Colonic mucosa (tissue), 4 donors: ENCODE results near the gene TACSTD2. TPM values are rescaled to one million over a fixed set of nuclear protein-coding genes. Genes with fewer than 3 reads are reported as not detected.
"Not testable (repeated sequence)": the region's sequence is repeated elsewhere in the genome, so short reads cannot be mapped to it uniquely, and the experiment has no call there.

Experiments used
- DNase-seq: peaks from one replicate; pipeline ENCODE4 v3.0.0-alpha.2; 2020
- H3K27ac ChIP-seq: fragments of 200-600 bp; one replicate; pipeline ENCODE4 v1.8.0; 2021
- H3K27me3 ChIP-seq: fragments of 200-600 bp; one replicate; pipeline ENCODE4 v1.8.0; 2021
- H3K36me3 ChIP-seq: fragments of 200-600 bp; one replicate; pipeline ENCODE4 v1.8.0; 2021
- H3K4me1 ChIP-seq: fragments of 200-600 bp; one replicate; pipeline ENCODE4 v1.8.0; 2021; ENCODE audit warnings: mild to moderate bottlenecking
- H3K4me3 ChIP-seq: fragments of 200-600 bp; one replicate; pipeline ENCODE4 v1.8.0; 2021
- H3K9ac ChIP-seq, 2 donors: one replicate each; pipeline ENCODE4 v1.7.0; 2013; ENCODE audit warnings: control low read depth in 2 of 2, low read depth in 2 of 2, low read length in 2 of 2
- H3K9me3 ChIP-seq: fragments of 200-600 bp; one replicate; pipeline ENCODE4 v1.8.0; 2021
- intact Hi-C: fragments of 100-400 bp; cut with DNase I; formaldehyde crosslinking; loops from one replicate; pipeline ENCODE4 v1.14.1; 2022
- total RNA-seq, 2 donors: library from RNA; stranded (reverse); fragmentation: NEBNext Ultra II Directional in 1 of 2; extraction: Animal tissue kit (Norgen Biotek cat#: 25700) in 1 of 2; gene quantifications; one replicate each; pipeline ENCODE4 v1.2.1, GENCODE V29; 2021
- TF ChIP-seq, protein P1 (sequence below): fragments of 200-600 bp; IDR thresholded peaks from one replicate; pipeline ENCODE4 v1.8.0; 2022; ENCODE audit warnings: antibody characterized with exemption, mild to moderate bottlenecking
- donor health status: healthy.
- donor health status: DM: no; HTN: no; CAD: no.
- donor health status: DM: no; HTN: no; CAD: no.

Gene TACSTD2
- total RNA-seq, 2 donors from 2014 or later = 0.52 to 1.2 TPM

GRCh38 chr1:58568271-58568860 is 8.7 kb downstream of the TACSTD2 start:
- Histone ChIP-seq H3K9me3 (no peaks in the 10 kb centered on the region), H3K27me3 (no peaks in the 10 kb centered on the region), H3K4me1 (no peaks in the 10 kb centered on the region), H3K27ac (no peak overlapping the region), H3K4me3 (no peak overlapping the region), H3K9ac (no peak overlapping the region), H3K36me3 (no peaks in the 10 kb centered on the region)
- TF ChIP-seq, protein P1, sequence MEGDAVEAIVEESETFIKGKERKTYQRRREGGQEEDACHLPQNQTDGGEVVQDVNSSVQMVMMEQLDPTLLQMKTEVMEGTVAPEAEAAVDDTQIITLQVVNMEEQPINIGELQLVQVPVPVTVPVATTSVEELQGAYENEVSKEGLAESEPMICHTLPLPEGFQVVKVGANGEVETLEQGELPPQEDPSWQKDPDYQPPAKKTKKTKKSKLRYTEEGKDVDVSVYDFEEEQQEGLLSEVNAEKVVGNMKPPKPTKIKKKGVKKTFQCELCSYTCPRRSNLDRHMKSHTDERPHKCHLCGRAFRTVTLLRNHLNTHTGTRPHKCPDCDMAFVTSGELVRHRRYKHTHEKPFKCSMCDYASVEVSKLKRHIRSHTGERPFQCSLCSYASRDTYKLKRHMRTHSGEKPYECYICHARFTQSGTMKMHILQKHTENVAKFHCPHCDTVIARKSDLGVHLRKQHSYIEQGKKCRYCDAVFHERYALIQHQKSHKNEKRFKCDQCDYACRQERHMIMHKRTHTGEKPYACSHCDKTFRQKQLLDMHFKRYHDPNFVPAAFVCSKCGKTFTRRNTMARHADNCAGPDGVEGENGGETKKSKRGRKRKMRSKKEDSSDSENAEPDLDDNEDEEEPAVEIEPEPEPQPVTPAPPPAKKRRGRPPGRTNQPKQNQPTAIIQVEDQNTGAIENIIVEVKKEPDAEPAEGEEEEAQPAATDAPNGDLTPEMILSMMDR = no peak
- no peak for DNase-seq
- intact Hi-C loops = no loop called here

GRCh38 chr1:58566339-58566738 is 10.7 kb downstream of the TACSTD2 start:
- Histone ChIP-seq H3K4me1 (no peaks in the 10 kb centered on the region), H3K27me3 (no peaks in the 10 kb centered on the region), H3K36me3 (no peaks in the 10 kb centered on the region), H3K27ac (no peak overlapping the region), H3K4me3 (no peak overlapping the region), H3K9me3 (no peaks in the 10 kb centered on the region), H3K9ac (no peak overlapping the region)
- no peak for DNase-seq
- TF ChIP-seq, protein P1 = no peak
- intact Hi-C loops = no loop called here

DNA sequence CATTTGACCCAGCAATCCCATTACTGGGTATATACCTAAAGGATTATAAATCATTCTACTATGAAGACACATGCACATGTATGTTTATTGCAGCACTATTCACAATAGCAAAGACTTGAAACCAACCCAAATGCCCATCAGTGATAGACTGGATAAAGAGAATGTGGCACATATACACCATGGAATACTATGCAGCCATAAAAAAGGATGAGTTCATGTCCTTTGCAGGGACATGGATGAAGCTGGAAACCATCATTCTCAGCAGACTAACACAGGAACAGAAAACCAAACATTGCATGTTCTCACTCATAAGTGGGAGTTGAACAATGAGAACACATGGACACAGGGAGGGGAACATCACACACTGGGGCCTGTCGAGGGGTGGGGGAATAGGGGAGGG is 13.3 kb downstream of the TACSTD2 start:
- H3K4me1 ChIP-seq = not testable (repeated sequence)

GRCh38 chr1:58561633-58562032 is 15.4 kb downstream of the TACSTD2 start:
- no peak overlapping the region for H3K27ac ChIP-seq
- no peaks in the 10 kb centered on the region for H3K27me3 ChIP-seq
- no peaks in the 10 kb centered on the region for H3K4me1 ChIP-seq
- intact Hi-C loops = no loop called here
- H3K4me3 ChIP-seq = no peak overlapping the region
- no peak overlapping the region for H3K9ac ChIP-seq
- H3K9me3 ChIP-seq = no peaks in the 10 kb centered on the region
- H3K36me3 ChIP-seq = no peaks in the 10 kb centered on the region
- no peak for DNase-seq
- TF ChIP-seq, protein P1 = no peak

More for the DNA sequence above, 13.3 kb downstream of the TACSTD2 start:
- H3K9ac ChIP-seq, H3K27me3 ChIP-seq, DNase-seq, H3K4me3 ChIP-seq, H3K9me3 ChIP-seq, H3K36me3 ChIP-seq, intact Hi-C loops, H3K27ac ChIP-seq: not testable (repeated sequence)

- H3K9me3 ChIP-seq = no peaks in the 10 kb centered on the region
- no peak overlapping the region for H3K4me3 ChIP-seq
- intact Hi-C loops = no loop called here
- DNase-seq = no peak
- H3K27me3 ChIP-seq = no peaks in the 10 kb centered on the region
- no peaks in the 10 kb centered on the region for H3K4me1 ChIP-seq
- no peak overlapping the region for H3K27ac ChIP-seq
- TF ChIP-seq, protein P1 = no peak
- no peak overlapping the region for H3K9ac ChIP-seq
- H3K36me3 ChIP-seq = no peaks in the 10 kb centered on the region
These were observed 21.7 kb downstream of the TACSTD2 start for GRCh38 chr1:58555393-58555792.

DNA sequence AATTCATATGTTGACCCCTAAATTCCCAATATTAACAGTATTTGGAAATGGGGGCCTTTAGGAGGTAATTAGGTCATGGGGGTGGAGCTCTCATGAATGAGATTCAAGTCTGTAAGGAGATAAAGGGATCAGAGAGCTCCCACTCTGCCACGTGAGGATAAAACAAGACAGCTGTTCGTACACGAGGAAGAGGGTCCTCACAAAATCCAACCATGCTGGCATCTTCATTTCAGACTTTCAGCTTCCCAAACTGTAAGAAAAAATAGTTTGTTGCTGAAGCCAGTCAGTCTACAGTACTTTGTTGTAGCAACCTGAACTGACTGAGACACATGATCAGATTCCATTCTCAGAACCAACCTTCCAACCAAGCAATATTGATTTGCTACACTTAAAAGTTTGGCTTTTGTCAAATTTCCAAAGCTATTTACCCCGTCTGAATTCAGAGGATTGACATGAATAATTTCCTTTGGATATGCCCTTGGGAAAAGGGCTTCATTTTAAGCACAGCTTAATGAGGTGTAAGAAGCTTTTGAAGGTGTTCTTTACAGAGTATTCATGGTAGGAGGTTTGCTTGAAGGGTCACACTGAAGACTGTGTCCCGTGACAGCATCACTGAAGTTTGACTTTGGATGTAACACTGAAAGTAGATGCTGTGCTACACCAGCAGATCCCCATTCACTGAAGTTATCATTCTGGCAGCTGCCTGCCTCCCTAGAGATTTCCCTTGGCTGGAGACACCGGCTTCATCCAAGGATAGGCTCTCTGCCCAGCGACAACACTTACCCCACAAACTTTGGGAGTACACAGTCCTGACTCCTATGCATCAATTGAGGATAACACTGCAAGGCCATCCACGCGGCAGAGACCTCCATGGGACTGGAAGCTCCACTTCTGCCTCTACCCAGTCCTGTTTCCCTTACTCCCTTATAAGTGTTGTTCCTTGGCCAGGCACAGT is 25.6 kb downstream of the TACSTD2 start:
- intact Hi-C loops = no loop called here
- TF ChIP-seq, protein P1 = no peak
- Histone ChIP-seq H3K27me3 (no peaks in the 10 kb centered on the region), H3K9me3 (no peaks in the 10 kb centered on the region), H3K27ac (no peak overlapping the region), H3K4me1 (no peaks in the 10 kb centered on the region), H3K36me3 (no peaks in the 10 kb centered on the region), H3K4me3 (no peak overlapping the region), H3K9ac (no peak overlapping the region)
- DNase-seq = no peak

GRCh38 chr1:58549291-58549690 is 27.8 kb downstream of the TACSTD2 start:
- not testable (repeated sequence) for H3K4me3 ChIP-seq, H3K9me3 ChIP-seq, DNase-seq, H3K27me3 ChIP-seq, H3K36me3 ChIP-seq, H3K4me1 ChIP-seq, H3K9ac ChIP-seq, H3K27ac ChIP-seq
- intact Hi-C loops = loop anchor here (10.0 kb wide), 1 partner anchor 106 kb away; no protein-coding TSS in a partner anchor
